ENCODE data around the gene H1-8. TPM values are rescaled to one million over a fixed set of nuclear protein-coding genes. Genes with fewer than 3 reads are reported as not detected.

Gene H1-8
- total RNA-seq, 1 experiment from 2014 or later, result not detected

DNA sequence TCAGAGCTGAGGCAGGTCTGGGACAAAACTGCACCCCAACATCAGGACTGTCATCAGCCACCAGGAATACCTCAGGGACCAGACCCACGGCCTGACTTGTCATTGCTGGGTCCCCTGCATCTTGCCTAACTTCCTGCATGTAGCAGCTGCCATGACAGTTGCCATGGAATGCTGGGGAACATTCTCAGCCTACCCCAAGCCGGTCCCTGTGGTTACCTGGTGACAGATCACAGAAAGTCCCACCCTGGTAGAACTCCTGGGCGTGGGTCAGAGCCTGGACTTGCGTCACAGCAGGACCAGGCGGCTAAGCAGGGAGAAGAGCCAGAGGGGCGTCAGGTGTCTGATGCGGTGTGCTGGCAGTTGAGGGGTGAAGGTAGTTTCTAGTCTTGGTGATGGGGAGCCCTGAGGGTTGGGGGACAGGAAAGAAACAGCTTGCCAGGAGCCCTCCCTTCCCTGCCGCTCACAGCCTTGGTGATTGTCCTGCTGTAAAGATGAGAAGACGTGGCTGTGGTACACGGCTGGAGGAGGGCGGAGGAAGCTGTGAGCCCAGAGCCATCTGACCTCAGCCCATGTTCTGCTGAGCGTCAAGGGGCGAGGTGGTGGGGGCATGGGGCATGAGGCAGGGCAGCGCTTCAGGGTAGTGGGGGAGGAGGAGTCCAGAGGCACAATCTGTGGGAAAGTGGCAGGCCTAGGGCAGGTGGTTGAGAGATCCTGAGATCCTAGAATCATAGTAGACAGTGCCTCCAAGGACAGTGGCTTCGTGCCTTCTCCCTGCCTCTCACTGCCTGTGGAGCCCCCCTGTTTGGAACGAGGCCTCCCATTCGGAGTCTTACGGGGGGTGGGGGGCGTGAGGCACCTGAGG is 5.4 kb downstream of the H1-8 start:
- no peak overlapping the region for H3K9ac ChIP-seq (ENCODE audit: extremely low read depth, insufficient read length, low read length)
- H4K5ac ChIP-seq (ENCODE audit: insufficient read length, low read depth, low read length), result no peak overlapping the region
- no peak overlapping the region for H3K4me2 ChIP-seq (ENCODE audit: insufficient read depth, insufficient read length, low read length)
- H3K9me3 ChIP-seq (ENCODE audit: control insufficient read depth, low read depth, low read length), result no peaks in the 10 kb centered on the region
- H3K79me1 ChIP-seq (ENCODE audit: insufficient read depth, low read depth, low read length, poor library complexity, severe bottlenecking), result no peaks in the 10 kb centered on the region
- no peaks in the 10 kb centered on the region; the same call in 1 of the 2 replicates for H3K27me3 ChIP-seq (ENCODE audit: insufficient read depth, low read length)
- no peak for DNase-seq
- no peak overlapping the region for H2BK15ac ChIP-seq (ENCODE audit: low read depth, low read length)
- no peak overlapping the region for H3K4me3 Mint-ChIP-seq
- H4K20me1 ChIP-seq (ENCODE audit: control insufficient read depth, insufficient read depth, insufficient read length), result no peaks in the 10 kb centered on the region
- no peak overlapping the region for H2AFZ ChIP-seq (ENCODE audit: low read length)
- no peak overlapping the region for H2BK12ac ChIP-seq (ENCODE audit: insufficient read length, low read depth, low read length)
- no peak overlapping the region for H3K56ac ChIP-seq (ENCODE audit: insufficient read length, low read depth, low read length)
- no peak overlapping the region for H4K8ac ChIP-seq (replicated peaks; ENCODE audit: insufficient read length, low read depth, low read length)
- no peak overlapping the region for H3K27ac ChIP-seq (ENCODE audit: insufficient read length, low read depth, low read length)
- H3K27ac Mint-ChIP-seq, result peak overlapping the region in 1 of 3 experiments; percentile 52; a peak in 4 of 7 replicates
- H3K18ac ChIP-seq (ENCODE audit: insufficient read length, low read depth, low read length), result no peak overlapping the region
- H2BK120ac ChIP-seq (ENCODE audit: low read depth, low read length, poor library complexity, severe bottlenecking), result no peak overlapping the region
- peaks cover 15 to 25% of the 10 kb centered on the region in 2 experiments for H3K4me1 Mint-ChIP-seq
- H2BK5ac ChIP-seq (ENCODE audit: insufficient read length, low read length), result no peak overlapping the region
- TF ChIP-seq, protein P1, sequence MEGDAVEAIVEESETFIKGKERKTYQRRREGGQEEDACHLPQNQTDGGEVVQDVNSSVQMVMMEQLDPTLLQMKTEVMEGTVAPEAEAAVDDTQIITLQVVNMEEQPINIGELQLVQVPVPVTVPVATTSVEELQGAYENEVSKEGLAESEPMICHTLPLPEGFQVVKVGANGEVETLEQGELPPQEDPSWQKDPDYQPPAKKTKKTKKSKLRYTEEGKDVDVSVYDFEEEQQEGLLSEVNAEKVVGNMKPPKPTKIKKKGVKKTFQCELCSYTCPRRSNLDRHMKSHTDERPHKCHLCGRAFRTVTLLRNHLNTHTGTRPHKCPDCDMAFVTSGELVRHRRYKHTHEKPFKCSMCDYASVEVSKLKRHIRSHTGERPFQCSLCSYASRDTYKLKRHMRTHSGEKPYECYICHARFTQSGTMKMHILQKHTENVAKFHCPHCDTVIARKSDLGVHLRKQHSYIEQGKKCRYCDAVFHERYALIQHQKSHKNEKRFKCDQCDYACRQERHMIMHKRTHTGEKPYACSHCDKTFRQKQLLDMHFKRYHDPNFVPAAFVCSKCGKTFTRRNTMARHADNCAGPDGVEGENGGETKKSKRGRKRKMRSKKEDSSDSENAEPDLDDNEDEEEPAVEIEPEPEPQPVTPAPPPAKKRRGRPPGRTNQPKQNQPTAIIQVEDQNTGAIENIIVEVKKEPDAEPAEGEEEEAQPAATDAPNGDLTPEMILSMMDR (conservative IDR thresholded peaks at IDR 0.05), result no peak
- H3K23me2 ChIP-seq (ENCODE audit: insufficient read length, low read depth, low read length, poor library complexity, severe bottlenecking), result no peaks in the 10 kb centered on the region
- H3K27me3 Mint-ChIP-seq (ENCODE audit: low read depth), result no peaks in the 10 kb centered on the region
- H3K36me3 Mint-ChIP-seq (ENCODE audit: insufficient read depth in 1 of 3, low read depth in 3 of 3), result no peaks in the 10 kb centered on the region
- no peak overlapping the region for H3T11ph ChIP-seq (ENCODE audit: low read length)
- no peaks in the 10 kb centered on the region; the same call in 1 of the 2 replicates for H3K4me1 ChIP-seq (ENCODE audit: insufficient read depth, low read length)
- WGBS (ENCODE audit: extremely low coverage, insufficient read length, low lambda C conversion rate), result no CpG with 5 or more reads among the region's 19 CpGs
- H3K23ac ChIP-seq (ENCODE audit: insufficient read length, low read depth, low read length), result no peak overlapping the region
- no peak overlapping the region for H3K14ac ChIP-seq (ENCODE audit: insufficient read depth, low read length)
- no peak overlapping the region for H2BK20ac ChIP-seq (ENCODE audit: low read depth, low read length, poor library complexity, severe bottlenecking)
- H3K79me2 ChIP-seq (ENCODE audit: insufficient read depth, low read length), result no peaks in the 10 kb centered on the region
- H2AK5ac ChIP-seq (ENCODE audit: insufficient read length, low read length), result no peak overlapping the region
- H3K4ac ChIP-seq (ENCODE audit: low read depth, low read length), result no peak overlapping the region
- no peaks in the 10 kb centered on the region for H3K9me3 Mint-ChIP-seq
- H4K91ac ChIP-seq (ENCODE audit: insufficient read length, low read depth, low read length), result no peak overlapping the region

Measured in H9 (cell line).